Common myeloid progenitor, CD34-positive (primary cell): ENCODE data around the gene MED12L.
"Not testable (repeated sequence)": the region's sequence is repeated elsewhere in the genome, so short reads cannot be mapped to it uniquely, and the experiment has no call there.

Experiments used
- CTCF ChIA-PET: fragments of 350-600 bp; sonication (Branson Sonifier 250); formaldehyde crosslinking; loops from one replicate; lab custom pipeline; 2021; ENCODE audit warnings: antibody characterized with exemption; lab: Charles Lee
- POLR2A ChIA-PET: fragments of 350-600 bp; sonication (Branson Sonifier 250); formaldehyde crosslinking; loops from one replicate; lab custom pipeline; 2021; ENCODE audit warnings: antibody characterized with exemption; lab: Charles Lee
- DNase-seq, 3 donors: peaks; one replicate each; pipeline versions ENCODE4 v3.0.0 to v3.0.0-alpha.2; 2013
- H3K27ac ChIP-seq, 2 experiments: 1 replicate in 1 of 2; 2 replicates in 1 of 2; pipeline ENCODE4 v1.7.0; 2013; ENCODE audit warnings: inconsistent platforms in 2 of 2, low read length in 2 of 2, mild to moderate bottlenecking in 2 of 2, low read depth in 1 of 2, moderate library complexity in 1 of 2; ENCODE audit not compliant: severe bottlenecking in 2 of 2, insufficient read depth in 1 of 2, poor library complexity in 1 of 2
- H3K27me3 ChIP-seq, 5 experiments: replicated peaks in 2 of 5; 1 replicate in 3 of 5; 2 replicates in 2 of 5; pipeline versions ENCODE4 v1.6.1 to v1.7.0; 2013; ENCODE audit warnings: low read length in 4 of 5, mild to moderate bottlenecking in 2 of 5, moderate library complexity in 2 of 5, inconsistent platforms in 1 of 5; ENCODE audit not compliant: insufficient read depth in 5 of 5, control insufficient read depth in 4 of 5
- H3K36me3 ChIP-seq, 4 experiments: 1 replicate in 2 of 4; 2 replicates in 2 of 4; pipeline versions ENCODE4 v1.6.1 to v1.7.0; 2013; ENCODE audit warnings: low read length in 3 of 4, control low read depth in 1 of 4, mild to moderate bottlenecking in 1 of 4; ENCODE audit not compliant: control insufficient read depth in 4 of 4, insufficient read depth in 4 of 4
- H3K4me1 ChIP-seq, 4 experiments: 1 replicate in 3 of 4; 2 replicates in 1 of 4; pipeline versions ENCODE4 v1.6.1 to v1.7.1; 2013; ENCODE audit warnings: low read length in 3 of 4, mild to moderate bottlenecking in 3 of 4, control low read depth in 1 of 4, inconsistent platforms in 1 of 4, moderate library complexity in 1 of 4; ENCODE audit not compliant: control insufficient read depth in 4 of 4, insufficient read depth in 4 of 4; ENCODE audit errors: control extremely low read depth in 1 of 4
- H3K4me3 ChIP-seq, 7 experiments: 1 replicate in 4 of 7; 2 replicates in 3 of 7; pipeline versions ENCODE4 v1.5.1 to v1.7.0; 2013; ENCODE audit warnings: mild to moderate bottlenecking in 7 of 7, low read length in 6 of 7, moderate library complexity in 6 of 7, inconsistent platforms in 2 of 7, low read depth in 2 of 7, control low read depth in 1 of 7; ENCODE audit not compliant: insufficient read depth in 4 of 7, control insufficient read depth in 1 of 7; ENCODE audit errors: extremely low read depth in 1 of 7
- H3K9me3 ChIP-seq, 5 experiments: 1 replicate in 4 of 5; 2 replicates in 1 of 5; pipeline versions ENCODE4 v1.6.1 to v1.7.1; 2013; ENCODE audit warnings: low read length in 4 of 5, mild to moderate bottlenecking in 2 of 5, inconsistent platforms in 1 of 5, low read depth in 1 of 5, moderate library complexity in 1 of 5; ENCODE audit not compliant: control insufficient read depth in 4 of 5, insufficient read depth in 2 of 5; ENCODE audit errors: control extremely low read depth in 1 of 5
- WGBS: methylation state at CpG from one replicate; pipeline ENCODE4 v1.1.5; 2013; ENCODE audit not compliant: insufficient coverage; 5-methylcytosine and 5-hydroxymethylcytosine counted together

Gene MED12L

GRCh38 chr3:151236316-151236715 lies 150.9 kb downstream of the MED12L start:
- Histone ChIP-seq H3K27ac (no peak overlapping the region), H3K27me3 (no peaks in the 10 kb centered on the region), H3K4me1 (peaks cover 0 to 2% (median 0%) of the 10 kb centered on the region in 4 experiments), H3K9me3 (no peaks in the 10 kb centered on the region), H3K4me3 (no peak overlapping the region), H3K36me3 (peaks cover 0 to 12% (median 3%) of the 10 kb centered on the region in 4 experiments)
- 85% methylated on average over 2 of the region's 2 CpGs for WGBS
- CTCF ChIA-PET: interaction anchor here (0.9 to 13.9 kb wide), 4 partner anchors 10 to 48 kb away, joined by 3 to 227 read pairs (median 6); partner anchors contain the start of gene P2RY14
- no peak for DNase-seq
- POLR2A ChIA-PET: no interaction called here

- Histone ChIP-seq H3K9me3 (no peaks in the 10 kb centered on the region), H3K27me3 (no peaks in the 10 kb centered on the region), H3K4me3 (no peak overlapping the region), H3K4me1 (peaks cover 0 to 2% (median 0%) of the 10 kb centered on the region in 4 experiments), H3K27ac (no peak overlapping the region), H3K36me3 (peaks cover 0 to 13% (median 5%) of the 10 kb centered on the region in 4 experiments)
- DNase-seq: peak in 2 of 3 donors; percentile 65 to 71
- 100% methylated on average over 4 of the region's 7 CpGs for WGBS
- POLR2A ChIA-PET: no interaction called here
- CTCF ChIA-PET: interaction anchor here (13.9 kb wide), 1 partner anchor 43 kb away, joined by 227 read pairs; the partner anchor contains the start of gene P2RY14
Observed at GRCh38 chr3:151236736-151237135, 151.3 kb downstream of the MED12L start.

GRCh38 chr3:151242006-151242405 lies 156.5 kb downstream of the MED12L start:
- WGBS: 100% methylated on average over 3 of the region's 18 CpGs
- H3K27me3 ChIP-seq, H3K9me3 ChIP-seq, POLR2A ChIA-PET, CTCF ChIA-PET, H3K4me1 ChIP-seq, H3K36me3 ChIP-seq, DNase-seq, H3K27ac ChIP-seq, H3K4me3 ChIP-seq: not testable (repeated sequence)

- Histone ChIP-seq H3K9me3 (no peaks in the 10 kb centered on the region), H3K36me3 (peaks cover 0 to 3% (median 0%) of the 10 kb centered on the region in 4 experiments), H3K27me3 (no peaks in the 10 kb centered on the region), H3K4me3 (no peak overlapping the region), H3K27ac (no peak overlapping the region), H3K4me1 (no peaks in the 10 kb centered on the region)
- ChIA-PET CTCF (interaction anchor here (1.5 to 1.6 kb wide), 3 partner anchors 14 to 22 kb away, joined by 4 to 5 read pairs (median 4); no protein-coding TSS in a partner anchor), POLR2A (interaction anchor here (0.8 kb wide), 1 partner anchor 13 kb away, joined by 3 read pairs; no protein-coding TSS in a partner anchor)
- no peak for DNase-seq
- 100% methylated on average over 2 of the region's 3 CpGs for WGBS
Observed at GRCh38 chr3:151248772-151249337, 163.4 kb downstream of the MED12L start.

GRCh38 chr3:151256749-151257148 lies 171.3 kb downstream of the MED12L start:
- POLR2A ChIA-PET: no interaction called here
- H3K9me3 ChIP-seq: no peaks in the 10 kb centered on the region

GRCh38 chr3:151259664-151260063 lies 174.2 kb downstream of the MED12L start:
- peaks cover 2 to 12% (median 7%) of the 10 kb centered on the region in 4 experiments for H3K4me1 ChIP-seq
- POLR2A ChIA-PET: no interaction called here
- no peak overlapping the region for H3K27ac ChIP-seq
- H3K4me3 ChIP-seq: no peak overlapping the region
- peaks cover 0 to 27% (median 10%) of the 10 kb centered on the region in 4 experiments for H3K36me3 ChIP-seq
- no peaks in the 10 kb centered on the region for H3K27me3 ChIP-seq
- CTCF ChIA-PET: interaction anchor here (0.9 to 2.7 kb wide), 5 partner anchors 10 to 32 kb away, joined by 3 to 11 read pairs (median 4); no protein-coding TSS in a partner anchor
- WGBS: 100% methylated on average over 1 of the region's 3 CpGs
- DNase-seq: no peak
- H3K9me3 ChIP-seq: no peaks in the 10 kb centered on the region

More at GRCh38 chr3:151256749-151257148, 171.3 kb downstream of the MED12L start:
- no peak overlapping the region for H3K4me3 ChIP-seq
- no peaks in the 10 kb centered on the region for H3K4me1 ChIP-seq
- H3K36me3 ChIP-seq: peaks cover 0 to 27% (median 7%) of the 10 kb centered on the region in 4 experiments
- CTCF ChIA-PET: interaction anchor here (1.1 to 5.5 kb wide), 3 partner anchors 10 to 46 kb away, joined by 3 to 30 read pairs (median 5); no protein-coding TSS in a partner anchor
- H3K27ac ChIP-seq: no peak overlapping the region
- H3K27me3 ChIP-seq: no peaks in the 10 kb centered on the region
- WGBS: 91% methylated on average over 1 of the region's 1 CpG
- DNase-seq: no peak
